PC-9 (cell line): ENCODE measurements around the gene MACROD2. TPM values are rescaled to one million over a fixed set of nuclear protein-coding genes. Genes with fewer than 3 reads are reported as not detected.
"Not testable (repeated sequence)": the region's sequence is repeated elsewhere in the genome, so short reads cannot be mapped to it uniquely, and the experiment has no call there.

ENCODE experiments used
- BruUV-seq: library from RNA; stranded (reverse); fragments of 400-500 nt; replicated peaks from 2 replicates; lab custom pipeline; 2021; lab: Mats Ljungman, UMichigan
- CTCF ChIA-PET: fragments of 300-600 bp; sonication (Branson Sonifier 250); formaldehyde crosslinking; loops from one replicate; lab custom pipeline; 2022; ENCODE audit warnings: antibody characterized with exemption; lab: Charles Lee
- POLR2A ChIA-PET: fragments of 300-600 bp; sonication (Branson Sonifier 250); formaldehyde crosslinking; loops from one replicate; lab custom pipeline; 2022; ENCODE audit warnings: antibody characterized with exemption; ENCODE audit not compliant: unreplicated experiment; lab: Charles Lee
- DNase-seq, 2 experiments: peaks; one replicate each; pipeline versions ENCODE4 v3.0.0 to v3.0.0-alpha.2; 2015 to 2022; ENCODE audit warnings: mixed read lengths in 1 of 2
- H2AFZ ChIP-seq: fragments of 200-600 bp; sonication (generic); 2 replicates; pipeline ENCODE4 v1.8.1; 2017; ENCODE audit warnings: antibody characterized with exemption
- H3F3A ChIP-seq: fragments of 200-600 bp; sonication (generic); 2 replicates; pipeline ENCODE4 v1.8.1; 2017; ENCODE audit warnings: antibody characterized with exemption, mild to moderate bottlenecking, low read depth; ENCODE audit not compliant: insufficient read depth
- H3K27ac ChIP-seq: fragments of 200-600 bp; sonication (generic); 2 replicates; pipeline ENCODE4 v1.6.1; 2016; ENCODE audit warnings: mixed run types
- H3K27me3 ChIP-seq: fragments of 200-600 bp; sonication (generic); 2 replicates; pipeline ENCODE4 v1.6.1; 2016; ENCODE audit warnings: low read depth, mixed run types; ENCODE audit not compliant: insufficient read depth
- H3K36me3 ChIP-seq: fragments of 200-600 bp; sonication (generic); 2 replicates; pipeline ENCODE4 v1.6.1; 2016; ENCODE audit warnings: low read depth, mixed run types
- H3K4me1 ChIP-seq: fragments of 200-600 bp; sonication (generic); replicated peaks from 2 replicates; pipeline ENCODE4 v1.6.1; 2016; ENCODE audit warnings: mixed run types; ENCODE audit not compliant: insufficient read depth
- H3K4me2 ChIP-seq: fragments of 200-600 bp; sonication (generic); 2 replicates; pipeline ENCODE4 v1.6.1; 2017; ENCODE audit warnings: mixed run types
- H3K4me3 ChIP-seq: fragments of 200-600 bp; sonication (generic); 2 replicates; pipeline ENCODE4 v1.6.1; 2016; ENCODE audit warnings: mixed run types
- H3K79me2 ChIP-seq: fragments of 200-600 bp; sonication (generic); 2 replicates; pipeline ENCODE4 v1.6.1; 2017; ENCODE audit warnings: low read depth, mixed run types
- H3K9me2 ChIP-seq: fragments of 200-600 bp; sonication (generic); 2 replicates; pipeline ENCODE4 v1.8.1; 2017; ENCODE audit warnings: mild to moderate bottlenecking; ENCODE audit not compliant: insufficient read depth
- H3K9me3 ChIP-seq: fragments of 200-600 bp; sonication (generic); 2 replicates; pipeline ENCODE4 v1.8.1; 2016; ENCODE audit warnings: low read depth; ENCODE audit not compliant: insufficient read depth
- H4K20me1 ChIP-seq: fragments of 200-600 bp; sonication (generic); 2 replicates; pipeline ENCODE4 v1.8.1; 2017; ENCODE audit not compliant: insufficient read depth
- EZH2 ChIP-seq: fragments of 200-600 bp; sonication (generic); IDR thresholded peaks from 2 replicates; pipeline ENCODE4 v1.8.0; 2017; ENCODE audit warnings: antibody characterized with exemption, low read depth
- intact Hi-C: fragments of 100-400 bp; cut with micrococcal nuclease; formaldehyde crosslinking; loops from one replicate; pipeline ENCODE4 v1.10.0; 2022; ENCODE audit not compliant: unreplicated experiment
- total RNA-seq: library from RNA; stranded (reverse); gene quantifications from 2 replicates; pipeline ENCODE4 v1.2.3, GENCODE V29; 2021
- TF ChIP-seq, protein P1 (sequence below): fragments of 200-600 bp; sonication (generic); conservative IDR thresholded peaks from 2 replicates; pipeline ENCODE4 v1.6.1; 2017; ENCODE audit warnings: mixed run types, antibody characterized with exemption, mild to moderate bottlenecking, moderate library complexity

Gene MACROD2
- total RNA-seq, 1 experiment from 2014 or later: 11.4 TPM

GRCh38 chr20:15977026-15977425 lies 1981.7 kb downstream of the MACROD2 start:
- Histone ChIP-seq H3K79me2 (no peaks in the 10 kb centered on the region), H3K36me3 (no peaks in the 10 kb centered on the region), H3K4me3 (no peak overlapping the region), H3K4me2 (no peak overlapping the region), H3K9me3 (peaks cover 2% of the 10 kb centered on the region; the same call in 1 of the 2 replicates), H3K27me3 (no peaks in the 10 kb centered on the region), H3F3A (no peaks in the 10 kb centered on the region), H3K27ac (no peak overlapping the region), H4K20me1 (no peaks in the 10 kb centered on the region), H2AFZ (no peak overlapping the region), H3K9me2 (no peaks in the 10 kb centered on the region), H3K4me1 (no peaks in the 10 kb centered on the region)
- BruUV-seq: no TSS peak
- TF ChIP-seq, protein P1, sequence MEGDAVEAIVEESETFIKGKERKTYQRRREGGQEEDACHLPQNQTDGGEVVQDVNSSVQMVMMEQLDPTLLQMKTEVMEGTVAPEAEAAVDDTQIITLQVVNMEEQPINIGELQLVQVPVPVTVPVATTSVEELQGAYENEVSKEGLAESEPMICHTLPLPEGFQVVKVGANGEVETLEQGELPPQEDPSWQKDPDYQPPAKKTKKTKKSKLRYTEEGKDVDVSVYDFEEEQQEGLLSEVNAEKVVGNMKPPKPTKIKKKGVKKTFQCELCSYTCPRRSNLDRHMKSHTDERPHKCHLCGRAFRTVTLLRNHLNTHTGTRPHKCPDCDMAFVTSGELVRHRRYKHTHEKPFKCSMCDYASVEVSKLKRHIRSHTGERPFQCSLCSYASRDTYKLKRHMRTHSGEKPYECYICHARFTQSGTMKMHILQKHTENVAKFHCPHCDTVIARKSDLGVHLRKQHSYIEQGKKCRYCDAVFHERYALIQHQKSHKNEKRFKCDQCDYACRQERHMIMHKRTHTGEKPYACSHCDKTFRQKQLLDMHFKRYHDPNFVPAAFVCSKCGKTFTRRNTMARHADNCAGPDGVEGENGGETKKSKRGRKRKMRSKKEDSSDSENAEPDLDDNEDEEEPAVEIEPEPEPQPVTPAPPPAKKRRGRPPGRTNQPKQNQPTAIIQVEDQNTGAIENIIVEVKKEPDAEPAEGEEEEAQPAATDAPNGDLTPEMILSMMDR: no peak
- no peak for TF ChIP-seq EZH2
- DNase-seq: no peak
- CTCF ChIA-PET: no interaction called here
- intact Hi-C loops: no loop called here
- POLR2A ChIA-PET: no interaction called here

DNA sequence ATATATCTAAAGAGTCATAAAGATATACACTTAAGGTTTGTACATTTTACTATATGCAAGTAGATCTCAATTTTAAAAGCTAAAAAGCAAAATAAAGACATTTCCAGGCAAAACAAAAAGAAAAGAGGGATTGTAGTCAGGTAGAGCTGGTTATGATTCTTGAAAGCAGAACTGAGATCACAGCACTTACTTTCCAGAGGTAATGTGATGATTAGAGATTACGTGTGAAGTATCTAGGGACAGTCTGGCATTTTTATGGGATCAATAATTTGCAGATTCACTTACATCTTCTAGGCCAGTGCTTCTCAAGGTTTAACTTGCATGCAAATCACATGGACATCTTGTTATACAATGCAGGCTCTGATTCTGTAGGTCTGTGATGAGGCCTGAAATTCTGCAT lies 1982.4 kb downstream of the MACROD2 start:
- no peaks in the 10 kb centered on the region for H3K9me2 ChIP-seq
- DNase-seq: no peak
- no peaks in the 10 kb centered on the region for H3F3A ChIP-seq
- H3K4me1 ChIP-seq: no peaks in the 10 kb centered on the region
- H3K36me3 ChIP-seq: no peaks in the 10 kb centered on the region
- H4K20me1 ChIP-seq: no peaks in the 10 kb centered on the region
- H3K4me2 ChIP-seq: no peak overlapping the region
- no peaks in the 10 kb centered on the region for H3K79me2 ChIP-seq
- TF ChIP-seq, protein P1: no peak
- no peak for TF ChIP-seq EZH2
- CTCF ChIA-PET: no interaction called here
- H2AFZ ChIP-seq: no peak overlapping the region
- intact Hi-C loops: no loop called here
- no TSS peak for BruUV-seq
- H3K27me3 ChIP-seq: no peaks in the 10 kb centered on the region
- POLR2A ChIA-PET: no interaction called here
- no peak overlapping the region for H3K4me3 ChIP-seq
- H3K9me3 ChIP-seq: no peaks in the 10 kb centered on the region
- no peak overlapping the region for H3K27ac ChIP-seq

- H2AFZ ChIP-seq, POLR2A ChIA-PET, H3K9me2 ChIP-seq, H4K20me1 ChIP-seq, H3K79me2 ChIP-seq, H3F3A ChIP-seq, H3K4me2 ChIP-seq, H3K36me3 ChIP-seq, CTCF ChIA-PET, H3K4me3 ChIP-seq, intact Hi-C loops, H3K9me3 ChIP-seq, H3K4me1 ChIP-seq, H3K27ac ChIP-seq, BruUV-seq, DNase-seq, H3K27me3 ChIP-seq: not testable (repeated sequence)
Measured at GRCh38 chr20:15985494-15986368, 1990.4 kb downstream of the MACROD2 start.
